ENCODE data around the gene AP3B2.

AP3B2 gene

GRCh38 chr15:82698711-82699345 is 10.8 kb downstream of the AP3B2 start:
- DNase-seq (ENCODE audit: low read depth in 2 of 2) = no peak

- DNase-seq (ENCODE audit: low read depth in 2 of 2) = no peak
Measured at GRCh38 chr15:82697735-82698407, 11.8 kb downstream of the AP3B2 start.

GRCh38 chr15:82692171-82692570 is 17.5 kb downstream of the AP3B2 start:
- DNase-seq (ENCODE audit: low read depth in 2 of 2) = no peak

GRCh38 chr15:82689147-82689546 is 20.5 kb downstream of the AP3B2 start:
- no peak for DNase-seq (ENCODE audit: low read depth in 2 of 2)

GRCh38 chr15:82688691-82689090 is 21.0 kb downstream of the AP3B2 start:
- no peak for DNase-seq (ENCODE audit: low read depth in 2 of 2)

- DNase-seq (ENCODE audit: low read depth in 2 of 2) = no peak
Measured at GRCh38 chr15:82681371-82681770, 28.3 kb downstream of the AP3B2 start.

GRCh38 chr15:82680200-82681102 is 29.2 kb downstream of the AP3B2 start:
- peak; percentile 64 to 65 for DNase-seq (ENCODE audit: low read depth in 2 of 2)

GRCh38 chr15:82679626-82680199 is 30.0 kb downstream of the AP3B2 start:
- no peak for DNase-seq (ENCODE audit: low read depth in 2 of 2)

- no peak for DNase-seq (ENCODE audit: low read depth in 2 of 2)
Measured at GRCh38 chr15:82677720-82678323, 31.9 kb downstream of the AP3B2 start.

GRCh38 chr15:82674873-82675272 is 34.8 kb downstream of the AP3B2 start:
- no peak for DNase-seq (ENCODE audit: low read depth in 2 of 2)

- DNase-seq (ENCODE audit: low read depth in 2 of 2) = no peak
Measured at GRCh38 chr15:82670699-82671098, 39.0 kb downstream of the AP3B2 start.

- DNase-seq (ENCODE audit: low read depth in 2 of 2) = no peak
Measured at GRCh38 chr15:82666606-82667005, 43.1 kb downstream of the AP3B2 start.

- DNase-seq (ENCODE audit: low read depth in 2 of 2) = no peak
Measured at GRCh38 chr15:82664021-82664420, 45.7 kb downstream of the AP3B2 start.

GRCh38 chr15:82663186-82663600 is 46.5 kb downstream of the AP3B2 start:
- no peak for DNase-seq (ENCODE audit: low read depth in 2 of 2)

GRCh38 chr15:82662641-82663040 is 47.0 kb downstream of the AP3B2 start:
- DNase-seq (ENCODE audit: low read depth in 2 of 2) = no peak

GRCh38 chr15:82660378-82660777 is 49.3 kb downstream of the AP3B2 start:
- no peak for DNase-seq (ENCODE audit: low read depth in 2 of 2)

- DNase-seq (ENCODE audit: low read depth in 2 of 2) = no peak
Measured at GRCh38 chr15:82656641-82657266, 52.9 kb downstream of the AP3B2 start.

- DNase-seq (ENCODE audit: low read depth in 2 of 2) = no peak
Measured at GRCh38 chr15:82655606-82656005, 54.1 kb downstream of the AP3B2 start.

- DNase-seq (ENCODE audit: low read depth in 2 of 2) = no peak
Measured at GRCh38 chr15:82653483-82654168, 56.0 kb downstream of the AP3B2 start.

- DNase-seq (ENCODE audit: low read depth in 2 of 2) = no peak
Measured at GRCh38 chr15:82651708-82652107, 58.0 kb downstream of the AP3B2 start.
